IMR-90 (cell line): ENCODE data around the gene SLC27A4. TPM values are rescaled to one million over a fixed set of nuclear protein-coding genes. Genes with fewer than 3 reads are reported as not detected.

Experiments used
- ATAC-seq: fragments of 200-7000 bp; cut with Tn5 transposase; 2 replicates; pipeline ENCODE4 v1.9.1; 2020; ENCODE audit warnings: low read depth, mild to moderate bottlenecking, moderate library complexity
- BruUV-seq: library from RNA; stranded (reverse); fragments of 400-500 nt; replicated peaks from 2 replicates; lab custom pipeline; 2021; lab: Mats Ljungman, UMichigan
- CTCF ChIA-PET: fragments of 300-600 bp; formaldehyde crosslinking; extraction: SDS; loops from one replicate; lab custom pipeline; 2021; ENCODE audit warnings: antibody characterized with exemption; lab: Yijun Ruan, JAX
- POLR2A ChIA-PET: fragments of 300-600 bp; sonication (Branson Sonifier 250); formaldehyde crosslinking; loops from one replicate; lab custom pipeline; 2022; ENCODE audit warnings: antibody characterized with exemption; ENCODE audit not compliant: unreplicated experiment; lab: Charles Lee
- DNase-seq: peaks from one replicate; pipeline ENCODE4 v3.0.0; 2013
- H2AFZ ChIP-seq: replicated peaks from 2 replicates; pipeline ENCODE3; 2013; ENCODE audit warnings: low read length, mild to moderate bottlenecking; ENCODE audit not compliant: poor library complexity
- H2AK5ac ChIP-seq: 2 replicates; pipeline ENCODE4 v1.6.1; 2013; ENCODE audit warnings: low read depth, low read length, inconsistent platforms
- H2AK9ac ChIP-seq: replicated peaks from 2 replicates; pipeline ENCODE3; 2013; ENCODE audit warnings: mild to moderate bottlenecking, low read depth, low read length, moderate library complexity; ENCODE audit not compliant: poor library complexity
- H2BK120ac ChIP-seq: 2 replicates; pipeline ENCODE4 v1.6.1; 2013; ENCODE audit warnings: low read depth, low read length, inconsistent platforms
- H2BK15ac ChIP-seq: 3 replicates; pipeline ENCODE4 v1.6.1; 2013; ENCODE audit warnings: low read depth, low read length, inconsistent platforms
- H2BK20ac ChIP-seq: 2 replicates; pipeline ENCODE4 v1.6.1; 2013; ENCODE audit warnings: low read depth, mild to moderate bottlenecking, inconsistent platforms, low read length, moderate library complexity
- H2BK5ac ChIP-seq: 2 replicates; pipeline ENCODE4 v1.6.1; 2013; ENCODE audit warnings: mild to moderate bottlenecking, low read depth, low read length, inconsistent platforms; ENCODE audit not compliant: poor library complexity, severe bottlenecking
- H3K14ac ChIP-seq: replicated peaks from 2 replicates; pipeline ENCODE4 v1.6.1; 2013; ENCODE audit warnings: low read depth, low read length, inconsistent platforms
- H3K18ac ChIP-seq: 2 replicates; pipeline ENCODE4 v1.6.1; 2013; ENCODE audit warnings: low read depth, low read length, control low read depth
- H3K23ac ChIP-seq: 2 replicates; pipeline ENCODE4 v1.6.1; 2013; ENCODE audit warnings: low read depth, low read length, inconsistent platforms
- H3K27ac ChIP-seq: 2 replicates; pipeline ENCODE4 v1.5.1; 2013; ENCODE audit warnings: mild to moderate bottlenecking, control low read depth, low read length; ENCODE audit not compliant: insufficient read depth
- H3K27me3 ChIP-seq: 2 replicates; pipeline ENCODE4 v1.6.1; 2013; ENCODE audit warnings: low read length; ENCODE audit not compliant: control insufficient read depth, insufficient read depth
- H3K36me3 ChIP-seq: 2 replicates; pipeline ENCODE4 v1.6.1; 2013; ENCODE audit warnings: low read length, mixed read lengths; ENCODE audit not compliant: control insufficient read depth, insufficient read depth
- H3K4ac ChIP-seq: 2 replicates; pipeline ENCODE4 v1.6.1; 2013; ENCODE audit warnings: low read depth, low read length, inconsistent platforms
- H3K4me1 ChIP-seq: 2 replicates; pipeline ENCODE4 v1.6.1; 2013; ENCODE audit warnings: low read length, mixed read lengths; ENCODE audit not compliant: control insufficient read depth, insufficient read depth
- H3K4me2 ChIP-seq: 2 replicates; pipeline ENCODE4 v1.6.1; 2013; ENCODE audit warnings: low read depth, mild to moderate bottlenecking, control low read depth, low read length, moderate library complexity
- H3K4me3 ChIP-seq: 2 replicates; pipeline ENCODE4 v1.5.1; 2013; ENCODE audit warnings: low read depth, mild to moderate bottlenecking, control low read depth, low read length, moderate library complexity; ENCODE audit not compliant: insufficient read depth
- H3K56ac ChIP-seq: 2 replicates; pipeline ENCODE4 v1.6.1; 2013; ENCODE audit warnings: low read length, inconsistent platforms; ENCODE audit not compliant: insufficient read depth; ENCODE audit errors: extremely low read depth
- H3K79me1 ChIP-seq, 2 experiments: 2 replicates each; pipeline ENCODE4 v1.6.1; 2013; ENCODE audit warnings: low read length in 2 of 2, inconsistent platforms in 1 of 2, low read depth in 1 of 2
- H3K9ac ChIP-seq: 2 replicates; pipeline ENCODE4 v1.6.1; 2013; ENCODE audit warnings: low read depth, low read length, control low read depth
- H3K9me1 ChIP-seq: 2 replicates; pipeline ENCODE4 v1.6.1; 2013; ENCODE audit warnings: low read length, inconsistent platforms; ENCODE audit not compliant: insufficient read depth
- H3K9me3 ChIP-seq: 2 replicates; pipeline ENCODE4 v1.6.1; 2013; ENCODE audit warnings: low read length; ENCODE audit not compliant: control insufficient read depth, insufficient read depth
- H4K20me1 ChIP-seq: 2 replicates; pipeline ENCODE4 v1.6.1; 2013; ENCODE audit warnings: low read length, inconsistent platforms; ENCODE audit not compliant: insufficient read depth
- H4K5ac ChIP-seq: 2 replicates; pipeline ENCODE4 v1.6.1; 2013; ENCODE audit warnings: mild to moderate bottlenecking, low read depth, low read length, control low read depth
- H4K8ac ChIP-seq, 2 experiments: 2 replicates each; pipeline ENCODE4 v1.6.1; 2013; ENCODE audit warnings: low read depth in 2 of 2, low read length in 2 of 2, control low read depth in 1 of 2, inconsistent platforms in 1 of 2
- H4K91ac ChIP-seq: 2 replicates; pipeline ENCODE4 v1.6.1; 2013; ENCODE audit warnings: low read depth, low read length, inconsistent platforms; ENCODE audit not compliant: insufficient read depth
- BHLHE40 ChIP-seq: fragments of 150-350 bp; IDR thresholded peaks from 2 replicates; pipeline ENCODE4 v1.6.1; 2016; ENCODE audit warnings: mild to moderate bottlenecking, low read depth, low read length
- CEBPB ChIP-seq: IDR thresholded peaks from 2 replicates; pipeline ENCODE4 v1.6.1; 2012; ENCODE audit warnings: low read depth, low read length, improper control_type of control experiment
- CHD1 ChIP-seq: IDR thresholded peaks from 2 replicates; pipeline ENCODE4 v1.6.1; 2012; ENCODE audit warnings: low read depth, low read length, improper control_type of control experiment
- CTCF ChIP-seq: conservative IDR thresholded peaks from 2 replicates; pipeline ENCODE4 v1.5.1; 2012; ENCODE audit warnings: mild to moderate bottlenecking, low read depth, low read length, improper control_type of control experiment
- ELK1 ChIP-seq: fragments of 150-350 bp; IDR thresholded peaks from 2 replicates; pipeline ENCODE4 v1.6.1; 2016; ENCODE audit warnings: low read depth, mild to moderate bottlenecking, low read length, moderate library complexity, borderline replicate concordance
- FOS ChIP-seq: fragments of 150-350 bp; IDR thresholded peaks from 2 replicates; pipeline ENCODE4 v1.6.1; 2016; ENCODE audit warnings: low read depth, low read length
- MAFK ChIP-seq: IDR thresholded peaks from 2 replicates; pipeline ENCODE4 v1.6.1; 2012; ENCODE audit warnings: low read depth, low read length, improper control_type of control experiment
- MAZ ChIP-seq: IDR thresholded peaks from 2 replicates; pipeline ENCODE4 v1.6.1; 2012; ENCODE audit warnings: low read depth, mild to moderate bottlenecking, low read length, improper control_type of control experiment, moderate library complexity, borderline replicate concordance
- MXI1 ChIP-seq: IDR thresholded peaks from 2 replicates; pipeline ENCODE4 v1.6.1; 2012; ENCODE audit warnings: low read depth, mild to moderate bottlenecking, low read length, moderate library complexity, borderline replicate concordance
- NFE2L2 ChIP-seq: fragments of 150-350 bp; IDR thresholded peaks from 2 replicates; pipeline ENCODE4 v1.6.1; 2016; ENCODE audit warnings: low read depth, mild to moderate bottlenecking, low read length
- POLR2A ChIP-seq: IDR thresholded peaks from 2 replicates; pipeline ENCODE4 v1.6.1; 2012; ENCODE audit warnings: mild to moderate bottlenecking, low read depth, low read length
- RAD21 ChIP-seq: IDR thresholded peaks from 2 replicates; pipeline ENCODE4 v1.6.1; 2012; ENCODE audit warnings: low read length, improper control_type of control experiment
- RCOR1 ChIP-seq: IDR thresholded peaks from 2 replicates; pipeline ENCODE4 v1.6.1; 2012; ENCODE audit warnings: mild to moderate bottlenecking, low read length, improper control_type of control experiment; ENCODE audit not compliant: insufficient replicate concordance
- RFX5 ChIP-seq: IDR thresholded peaks from 2 replicates; pipeline ENCODE4 v1.8.0; 2012; ENCODE audit warnings: low read depth, mild to moderate bottlenecking, low read length, moderate library complexity
- SMC3 ChIP-seq: fragments of 150-350 bp; IDR thresholded peaks from 2 replicates; pipeline ENCODE4 v1.6.1; 2016; ENCODE audit warnings: low read depth, mild to moderate bottlenecking, antibody characterized with exemption, low read length, moderate library complexity
- USF2 ChIP-seq: fragments of 150-350 bp; IDR thresholded peaks from 2 replicates; pipeline ENCODE4 v1.6.1; 2017; ENCODE audit warnings: mild to moderate bottlenecking, antibody characterized with exemption, low read length, low read depth
- WGBS, 2 experiments: methylation state at CpG; one replicate each; pipeline versions ENCODE4 v1.1.5 to v1.1.7; 2013; ENCODE audit warnings: missing lambda C conversion rate in 2 of 2; ENCODE audit not compliant: insufficient read length in 1 of 2; ENCODE audit errors: extremely low coverage in 2 of 2; 5-methylcytosine and 5-hydroxymethylcytosine counted together
- dilution Hi-C: fragments of 300-500 bp; cut with HindIII; formaldehyde crosslinking; loops from one replicate; pipeline ENCODE4 v1.14.3; 2018; ENCODE audit warnings: low sequenced_read_pairs; ENCODE audit not compliant: unreplicated experiment
- in situ Hi-C: fragments of 300-500 bp; cut with MboI; formaldehyde crosslinking; loops from 3 replicates; pipeline ENCODE4 v1.14.3; 2019; ENCODE audit warnings: low sequenced_read_pairs, inconsistent platforms, mixed read lengths
- intact Hi-C: fragments of 100-400 bp; cut with micrococcal nuclease; formaldehyde crosslinking; loops from 2 replicates; pipeline ENCODE4 v1.10.0; 2022
- polyA plus RNA-seq, 3 experiments: library from polyadenylated mRNA; depleted of rRNA; stranded (reverse); fragments of >200 nt; gene quantifications; 2 replicates each; pipeline ENCODE4 v1.2.3, GENCODE V29; 2012; ENCODE audit warnings: low replicate concordance in 1 of 3
- total RNA-seq: library from RNA; depleted of rRNA; stranded (reverse); fragments of >200 nt; gene quantifications from 2 replicates; pipeline ENCODE4 v1.2.3, GENCODE V29; 2012

SLC27A4 gene
- total and polyA plus RNA-seq, 2 of the 4 experiments (the other 2 are of a cell fraction): 9.7 to 13.7 TPM

GRCh38 chr9:128333451-128333869 is 6.9 kb upstream of the SLC27A4 start:
- no peaks in the 10 kb centered on the region for H3K27me3 ChIP-seq
- H2BK20ac ChIP-seq: no peak overlapping the region
- peaks cover 4 to 15% of the 10 kb centered on the region in 2 experiments; a peak in 2 of 4 replicates for H3K79me1 ChIP-seq
- H4K91ac ChIP-seq: no peak overlapping the region
- H3K4me3 ChIP-seq: no peak overlapping the region
- H3K4ac ChIP-seq: no peak overlapping the region
- no peak overlapping the region for H2AK5ac ChIP-seq
- no peak overlapping the region for H4K5ac ChIP-seq
- ChIA-PET CTCF (interaction anchor here (0.6 kb wide), 1 partner anchor 8 kb away, joined by 3 read pairs; no protein-coding TSS in a partner anchor), POLR2A (no interaction called here)
- no peak overlapping the region for H3K14ac ChIP-seq
- no peak overlapping the region for H3K23ac ChIP-seq
- H3K36me3 ChIP-seq: peaks cover 23% of the 10 kb centered on the region
- H3K27ac ChIP-seq: no peak overlapping the region
- dilution Hi-C loops (no loop called here), intact Hi-C loops (no loop called here), in situ Hi-C loops (no loop called here)
- H3K9ac ChIP-seq: no peak overlapping the region
- peaks cover 8% of the 10 kb centered on the region for H3K9me1 ChIP-seq
- BruUV-seq: no TSS peak
- no peak overlapping the region for H3K18ac ChIP-seq
- H3K4me1 ChIP-seq: no peaks in the 10 kb centered on the region
- H2AK9ac ChIP-seq: no peak overlapping the region
- H2AFZ ChIP-seq: no peak overlapping the region
- no peaks in the 10 kb centered on the region for H4K20me1 ChIP-seq
- no peak for ATAC-seq
- TF ChIP-seq CHD1 (no peak), SMC3 (no peak), CTCF (no peak), MAFK (no peak), MAZ (no peak), CEBPB (no peak), POLR2A (no peak), USF2 (no peak), ELK1 (no peak), MXI1 (no peak), FOS (no peak), BHLHE40 (no peak), RCOR1 (no peak), RAD21 (no peak), NFE2L2 (no peak), RFX5 (no peak)
- H2BK15ac ChIP-seq: no peak overlapping the region
- WGBS, 2 experiments: no CpG with 5 or more reads among the region's 11 CpGs
- DNase-seq: no peak
- no peaks in the 10 kb centered on the region for H3K9me3 ChIP-seq
- H4K8ac ChIP-seq: no peak overlapping the region
- no peak overlapping the region for H3K4me2 ChIP-seq
- no peak overlapping the region for H2BK5ac ChIP-seq
- no peak overlapping the region for H2BK120ac ChIP-seq
- no peak overlapping the region for H3K56ac ChIP-seq
